WTC11 (cell line): ENCODE results near the gene MAGI3. TPM values are rescaled to one million over a fixed set of nuclear protein-coding genes. Genes with fewer than 3 reads are reported as not detected.

Experiments used
- ATAC-seq: fragments of 200-7000 bp; cut with Tn5 transposase; 2 replicates; pipeline ENCODE4 v1.10.0; 2021; ENCODE audit warnings: mild to moderate bottlenecking, moderate library complexity
- CTCF ChIA-PET: fragments of 300-600 bp; sonication (Branson Sonifier 250); formaldehyde crosslinking; loops from one replicate; lab custom pipeline; 2021; ENCODE audit warnings: antibody characterized with exemption; lab: Charles Lee
- POLR2A ChIA-PET: fragments of 350-600 bp; sonication (Branson Sonifier 250); formaldehyde crosslinking; loops from one replicate; lab custom pipeline; 2021; ENCODE audit warnings: antibody characterized with exemption; lab: Charles Lee
- DNase-seq: peaks from one replicate; pipeline ENCODE4 v3.0.0; 2021; ENCODE audit warnings: low spot score
- H3K27ac Mint-ChIP-seq: 2 replicates; pipeline ENCODE4 v1.8.0; 2021; ENCODE audit warnings: mixed read lengths
- H3K27me3 Mint-ChIP-seq: 2 replicates; pipeline ENCODE4 v1.8.0; 2021; ENCODE audit warnings: low read depth, mild to moderate bottlenecking, moderate library complexity, mixed read lengths
- H3K36me3 Mint-ChIP-seq: 2 replicates; pipeline ENCODE4 v1.8.0; 2021; ENCODE audit warnings: mixed read lengths
- H3K4me1 Mint-ChIP-seq: 2 replicates; pipeline ENCODE4 v1.8.0; 2022; ENCODE audit warnings: mixed read lengths
- H3K4me3 Mint-ChIP-seq: 2 replicates; pipeline ENCODE4 v1.8.0; 2021; ENCODE audit warnings: mild to moderate bottlenecking, moderate library complexity, mixed read lengths
- H3K9me3 Mint-ChIP-seq: 2 replicates; pipeline ENCODE4 v1.8.0; 2021; ENCODE audit warnings: mixed read lengths
- ATF1 ChIP-seq: sonication (generic); formaldehyde crosslinking; IDR thresholded peaks from 2 replicates; pipeline ENCODE4 v1.8.1; 2023; ENCODE audit warnings: mild to moderate bottlenecking, moderate library complexity, missing genetic modification reagents
- ATF3 ChIP-seq: sonication (generic); formaldehyde crosslinking; conservative IDR thresholded peaks from 2 replicates; pipeline ENCODE4 v1.8.1; 2022; ENCODE audit warnings: mild to moderate bottlenecking, missing genetic modification reagents
- CBFB ChIP-seq: sonication (generic); formaldehyde crosslinking; IDR thresholded peaks from 2 replicates; pipeline ENCODE4 v1.8.1; 2022; ENCODE audit warnings: mild to moderate bottlenecking, low read depth, missing genetic modification reagents
- CREM ChIP-seq: sonication (generic); formaldehyde crosslinking; IDR thresholded peaks from 2 replicates; pipeline ENCODE4 v1.8.1; 2022; ENCODE audit warnings: mild to moderate bottlenecking, missing genetic modification reagents, moderate library complexity
- FOXJ3 ChIP-seq: sonication (generic); formaldehyde crosslinking; IDR thresholded peaks from 2 replicates; pipeline ENCODE4 v1.9.0; 2021; ENCODE audit warnings: missing genetic modification reagents, mild to moderate bottlenecking, borderline replicate concordance
- GRHL2 ChIP-seq: fragments of 250-450 bp; sonication (Bioruptor Pico); IDR thresholded peaks from 2 replicates; pipeline ENCODE4 v1.8.0; 2022; ENCODE audit warnings: mild to moderate bottlenecking, moderate library complexity; ENCODE audit not compliant: insufficient replicate concordance, severe bottlenecking
- HMGXB4 ChIP-seq: sonication (generic); formaldehyde crosslinking; IDR thresholded peaks from 2 replicates; pipeline ENCODE4 v1.8.1; 2023; ENCODE audit warnings: mild to moderate bottlenecking, moderate library complexity, missing genetic modification reagents
- NFE2L1 ChIP-seq: sonication (generic); formaldehyde crosslinking; IDR thresholded peaks from 2 replicates; pipeline ENCODE4 v1.8.1; 2023; ENCODE audit warnings: missing genetic modification reagents
- NR3C1 ChIP-seq: sonication (generic); formaldehyde crosslinking; conservative IDR thresholded peaks from 2 replicates; pipeline ENCODE4 v1.8.1; 2023; ENCODE audit warnings: low read depth, mild to moderate bottlenecking, missing genetic modification reagents
- PREB ChIP-seq: sonication (generic); formaldehyde crosslinking; IDR thresholded peaks from 2 replicates; pipeline ENCODE4 v1.8.1; 2022; ENCODE audit warnings: mild to moderate bottlenecking, missing genetic modification reagents, moderate library complexity, borderline replicate concordance
- SP1 ChIP-seq: sonication (generic); formaldehyde crosslinking; conservative IDR thresholded peaks from 2 replicates; pipeline ENCODE4 v1.8.1; 2022; ENCODE audit warnings: missing genetic modification reagents
- USF1 ChIP-seq: sonication (generic); formaldehyde crosslinking; IDR thresholded peaks from 2 replicates; pipeline ENCODE4 v1.8.0; 2022; ENCODE audit warnings: mild to moderate bottlenecking, missing genetic modification reagents
- ZMAT4 ChIP-seq: fragments of 250-450 bp; sonication (Bioruptor Pico); IDR thresholded peaks from 2 replicates; pipeline ENCODE4 v1.9.0; 2021; ENCODE audit warnings: mild to moderate bottlenecking
- ZNF532 ChIP-seq: fragments of 250-450 bp; sonication (Bioruptor Pico); IDR thresholded peaks from 2 replicates; pipeline ENCODE4 v1.9.0; 2021; ENCODE audit warnings: mild to moderate bottlenecking, borderline replicate concordance
- total RNA-seq: library from RNA; stranded (reverse); gene quantifications from 3 replicates; pipeline ENCODE4 v1.2.3, GENCODE V29; 2021

Gene MAGI3
- total RNA-seq, 1 experiment from 2014 or later, result 9.7 TPM

- no peak for TF ChIP-seq PREB (CRISPR knock-in tag)
- TF ChIP-seq ZMAT4 (CRISPR knock-in tag), result no peak
- no peak for TF ChIP-seq SP1 (CRISPR knock-in tag)
- no peak for TF ChIP-seq HMGXB4 (CRISPR knock-in tag)
- no peak for TF ChIP-seq ATF1 (CRISPR knock-in tag)
- no peak for TF ChIP-seq ATF3 (CRISPR knock-in tag)
- TF ChIP-seq ZNF532 (CRISPR knock-in tag), result no peak
- no peak for TF ChIP-seq USF1 (CRISPR knock-in tag)
- TF ChIP-seq NR3C1 (CRISPR knock-in tag), result no peak
- TF ChIP-seq NFE2L1 (CRISPR knock-in tag), result no peak
- Mint-ChIP-seq H3K27me3 (no peaks in the 10 kb centered on the region), H3K4me1 (peaks cover 8% of the 10 kb centered on the region), H3K9me3 (peaks cover 10% of the 10 kb centered on the region), H3K27ac (no peak overlapping the region), H3K4me3 (no peak overlapping the region), H3K36me3 (peaks cover 5% of the 10 kb centered on the region)
- DNase-seq, result no peak
- no peak for ATAC-seq
- POLR2A ChIA-PET, result no interaction called here
- CTCF ChIA-PET, result no interaction called here
These were observed 142.7 kb downstream of the MAGI3 start for GRCh38 chr1:113533061-113533460.

GRCh38 chr1:113534130-113534817 lies 144.0 kb downstream of the MAGI3 start:
- ATAC-seq (no peak), DNase-seq (no peak)
- ChIA-PET POLR2A (no interaction called here), CTCF (no interaction called here)
- H3K4me1 Mint-ChIP-seq, result peaks cover 8% of the 10 kb centered on the region
- no peaks in the 10 kb centered on the region for H3K36me3 Mint-ChIP-seq
- no peaks in the 10 kb centered on the region for H3K27me3 Mint-ChIP-seq
- H3K4me3 Mint-ChIP-seq, result no peak overlapping the region
- H3K27ac Mint-ChIP-seq, result peak overlapping the region; percentile 10; the same call in 1 of the 2 replicates
- H3K9me3 Mint-ChIP-seq, result peaks cover under 1% of the 10 kb centered on the region
- TF ChIP-seq CREM (no peak), ATF1 (CRISPR knock-in tag) (no peak), GRHL2 (no peak), SP1 (CRISPR knock-in tag) (no peak), FOXJ3 (no peak), CBFB (CRISPR knock-in tag) (no peak), USF1 (CRISPR knock-in tag) (no peak)
